ENCODE data around the gene RNF146.
A peak's percentile ranks its signal among the peaks of the same experiment; 100 is the strongest.

- TF ChIP-seq NFATC3 (CRISPR knock-in tag; IDR thresholded peaks at IDR 0.05) (no peak), ZNF12 (CRISPR knock-in tag; IDR thresholded peaks at IDR 0.05) (no peak), ZC3H4 (CRISPR knock-in tag; IDR thresholded peaks at IDR 0.05; ENCODE audit: borderline replicate concordance) (no peak), HNF4A (CRISPR knock-in tag; IDR thresholded peaks at IDR 0.05) (no peak), YY1 (IDR thresholded peaks at IDR 0.05; ENCODE audit: insufficient read depth, insufficient replicate concordance, low read depth, low read length) (peak; percentile 68), KMT2A (CRISPR knock-in tag; IDR thresholded peaks at IDR 0.05) (no peak), ETS1 (CRISPR knock-in tag; IDR thresholded peaks at IDR 0.05) (no peak), CTCF (CRISPR knock-in tag; IDR thresholded peaks at IDR 0.05) (no peak), GTF2F1 (IDR thresholded peaks at IDR 0.05; ENCODE audit: low read length) (no peak)
These were observed 11.4 kb upstream of the RNF146 start for GRCh38 chr6:127255286-127255685.
